ENCODE measurements around the gene FAH. TPM values are rescaled to one million over a fixed set of nuclear protein-coding genes. Genes with fewer than 3 reads are reported as not detected.

FAH gene
- polyA plus RNA-seq, 4 donors: 26.3 to 81.5 (median 48.7) TPM

DNA sequence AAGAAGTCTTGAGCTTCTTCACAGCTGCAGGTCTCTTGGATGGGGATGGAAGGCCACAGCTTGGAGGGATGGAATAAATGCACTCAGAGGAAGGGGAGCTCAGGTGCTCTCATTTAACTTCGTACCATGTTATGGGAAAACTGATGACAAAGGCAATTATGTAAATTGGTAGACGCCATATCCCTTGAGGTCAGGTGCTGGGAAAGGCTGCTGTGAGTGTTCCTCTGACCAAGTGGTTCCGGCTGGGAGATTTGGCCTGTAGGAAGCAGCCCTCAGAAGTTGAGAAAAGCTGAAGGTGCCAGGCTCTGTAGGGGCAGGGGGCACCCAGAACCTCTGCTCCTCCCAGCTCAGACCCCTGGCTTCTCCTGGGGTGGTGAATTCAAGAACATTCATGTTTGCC is 47.1 kb downstream of the FAH start:
- H3K9me3 ChIP-seq (ENCODE audit: control insufficient read depth in 2 of 2, insufficient read depth in 1 of 2, low read depth in 1 of 2, low read length in 1 of 2): no peaks in the 10 kb centered on the region
- H3K27ac ChIP-seq (ENCODE audit: low read depth in 1 of 3, low read length in 2 of 3): no peak overlapping the region
- no peak for FAIRE-seq
- H3K27me3 ChIP-seq (ENCODE audit: control insufficient read depth in 3 of 3, insufficient read depth in 3 of 3, low read length in 3 of 3): no peaks in the 10 kb centered on the region
- 57 to 88% (median 86%) methylated on average over 3 of the region's 3 CpGs for WGBS, 3 donors
- peaks cover 0 to under 1% (median 0%) of the 10 kb centered on the region in 3 donors for H3K4me1 ChIP-seq (ENCODE audit: control insufficient read depth in 3 of 3, insufficient read depth in 2 of 3, low read depth in 1 of 3, low read length in 2 of 3)
- no peak for DNase-seq
- H3K36me3 ChIP-seq (ENCODE audit: control insufficient read depth in 3 of 3, insufficient read depth in 2 of 3, low read depth in 1 of 3, low read length in 3 of 3): no peaks in the 10 kb centered on the region
- no peak overlapping the region for H3K4me3 ChIP-seq (ENCODE audit: low read depth in 1 of 3, low read length in 3 of 3)

DNA sequence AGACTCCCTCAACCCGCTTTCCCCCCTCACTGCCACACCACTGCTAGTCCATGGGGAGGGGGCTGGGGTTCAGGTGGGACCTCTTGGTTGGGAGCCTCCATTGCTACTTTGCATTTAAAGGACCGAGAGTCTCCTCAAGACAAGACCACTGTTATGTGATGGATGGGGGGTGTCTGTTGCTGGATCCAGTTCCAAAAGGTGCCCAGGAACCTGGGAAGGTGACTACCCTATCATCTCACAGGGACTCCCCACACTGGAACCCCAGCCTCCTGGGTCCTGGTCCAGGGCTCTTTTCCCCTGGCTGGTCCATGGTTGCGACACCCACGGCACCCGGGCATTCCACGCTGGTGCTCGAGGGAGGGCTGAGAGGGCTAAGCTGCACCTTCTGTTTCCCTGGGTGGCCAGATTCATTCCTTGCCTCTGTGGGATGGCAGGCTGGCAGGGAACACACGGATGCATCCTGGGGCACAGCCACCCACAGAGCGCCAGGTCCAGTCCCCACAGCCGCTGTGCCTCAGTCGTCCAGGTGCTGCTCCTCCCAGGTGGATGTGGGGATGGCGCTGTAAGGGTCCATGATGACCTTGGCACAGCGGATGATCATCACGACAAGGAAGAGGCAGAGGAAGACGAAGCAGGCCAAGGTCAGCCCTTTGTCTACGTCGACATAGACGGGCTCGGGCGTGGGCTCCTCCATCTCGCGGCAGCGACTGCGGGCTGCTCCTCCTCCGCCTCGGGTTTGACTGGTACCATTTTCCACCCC is 48.6 kb downstream of the FAH start:
- H3K9me3 ChIP-seq (ENCODE audit: control insufficient read depth in 2 of 2, insufficient read depth in 1 of 2, low read depth in 1 of 2, low read length in 1 of 2): no peaks in the 10 kb centered on the region
- 88 to 89% (median 88%) methylated on average over 26 of the region's 26 CpGs for WGBS, 3 donors
- H3K27ac ChIP-seq (ENCODE audit: low read depth in 1 of 3, low read length in 2 of 3): no peak overlapping the region
- H3K4me1 ChIP-seq (ENCODE audit: control insufficient read depth in 3 of 3, insufficient read depth in 2 of 3, low read depth in 1 of 3, low read length in 2 of 3): no peaks in the 10 kb centered on the region
- no peaks in the 10 kb centered on the region for H3K36me3 ChIP-seq (ENCODE audit: control insufficient read depth in 3 of 3, insufficient read depth in 2 of 3, low read depth in 1 of 3, low read length in 3 of 3)
- no peak overlapping the region for H3K4me3 ChIP-seq (ENCODE audit: low read depth in 1 of 3, low read length in 3 of 3)
- no peak for DNase-seq
- no peak for FAIRE-seq
- no peaks in the 10 kb centered on the region for H3K27me3 ChIP-seq (ENCODE audit: control insufficient read depth in 3 of 3, insufficient read depth in 3 of 3, low read length in 3 of 3)

DNA sequence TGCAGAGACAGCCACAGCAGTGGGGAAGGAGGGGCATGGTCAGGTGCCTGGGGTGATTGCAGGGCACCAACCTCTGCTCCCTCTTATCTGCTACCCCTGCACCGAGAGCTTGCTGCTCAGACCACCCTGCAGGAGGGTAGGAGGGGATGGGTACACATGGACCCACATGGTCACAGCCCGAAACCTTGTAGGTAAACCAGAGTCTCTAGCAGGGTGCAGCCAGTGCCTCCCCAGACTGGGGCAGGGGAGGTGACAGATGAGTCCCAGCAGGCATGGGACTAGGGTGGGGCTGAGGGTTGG is 49.2 kb downstream of the FAH start:
- FAIRE-seq: no peak
- 50 to 69% (median 59%) methylated on average over 2 of the region's 2 CpGs for WGBS, 3 donors
- no peak for DNase-seq

DNA sequence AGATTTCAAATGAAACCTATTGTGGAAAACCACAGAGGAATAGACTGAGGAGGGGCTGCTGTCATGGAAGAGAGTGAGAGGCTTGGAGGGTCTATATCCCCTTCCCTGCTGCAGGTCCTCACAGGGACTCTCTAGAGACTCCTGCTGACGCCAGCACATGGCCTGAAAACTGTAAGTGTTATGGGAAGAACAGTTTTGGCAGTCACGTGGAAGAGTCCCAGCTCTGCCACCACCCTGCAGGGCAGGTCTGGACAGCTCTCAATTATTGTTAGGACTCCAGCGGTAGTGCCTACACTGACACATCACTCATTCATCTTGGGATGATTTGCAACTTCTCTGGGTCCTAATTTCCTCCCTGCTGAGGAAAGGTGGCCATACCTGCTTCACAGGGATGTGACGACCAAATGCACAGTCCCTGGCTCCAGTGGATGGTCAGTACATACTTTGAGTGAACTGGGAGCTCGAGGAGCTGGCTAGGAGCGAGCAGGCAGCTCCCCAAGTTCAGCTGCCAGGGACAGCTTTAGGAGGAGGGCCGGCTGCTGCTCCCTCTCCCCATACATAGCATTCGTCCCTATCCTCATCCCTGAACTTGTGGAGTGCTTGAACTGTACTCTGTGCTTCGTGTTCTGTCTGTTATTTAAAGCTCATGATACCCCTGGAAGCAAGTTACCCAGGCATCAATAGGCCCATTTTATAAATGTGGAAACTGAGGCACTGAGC is 50.0 kb downstream of the FAH start:
- WGBS, 3 donors: 51 to 59% (median 55%) methylated on average over 9 of the region's 9 CpGs

More for the DNA sequence above, 49.2 kb downstream of the FAH start:
- H3K27ac ChIP-seq (ENCODE audit: low read depth in 1 of 3, low read length in 2 of 3): no peak overlapping the region
- no peaks in the 10 kb centered on the region for H3K9me3 ChIP-seq (ENCODE audit: control insufficient read depth in 2 of 2, insufficient read depth in 1 of 2, low read depth in 1 of 2, low read length in 1 of 2)
- H3K27me3 ChIP-seq (ENCODE audit: control insufficient read depth in 3 of 3, insufficient read depth in 3 of 3, low read length in 3 of 3): no peaks in the 10 kb centered on the region
- H3K4me3 ChIP-seq (ENCODE audit: low read depth in 1 of 3, low read length in 3 of 3): no peak overlapping the region
- no peaks in the 10 kb centered on the region for H3K36me3 ChIP-seq (ENCODE audit: control insufficient read depth in 3 of 3, insufficient read depth in 2 of 3, low read depth in 1 of 3, low read length in 3 of 3)
- no peaks in the 10 kb centered on the region for H3K4me1 ChIP-seq (ENCODE audit: control insufficient read depth in 3 of 3, insufficient read depth in 2 of 3, low read depth in 1 of 3, low read length in 2 of 3)

DNA sequence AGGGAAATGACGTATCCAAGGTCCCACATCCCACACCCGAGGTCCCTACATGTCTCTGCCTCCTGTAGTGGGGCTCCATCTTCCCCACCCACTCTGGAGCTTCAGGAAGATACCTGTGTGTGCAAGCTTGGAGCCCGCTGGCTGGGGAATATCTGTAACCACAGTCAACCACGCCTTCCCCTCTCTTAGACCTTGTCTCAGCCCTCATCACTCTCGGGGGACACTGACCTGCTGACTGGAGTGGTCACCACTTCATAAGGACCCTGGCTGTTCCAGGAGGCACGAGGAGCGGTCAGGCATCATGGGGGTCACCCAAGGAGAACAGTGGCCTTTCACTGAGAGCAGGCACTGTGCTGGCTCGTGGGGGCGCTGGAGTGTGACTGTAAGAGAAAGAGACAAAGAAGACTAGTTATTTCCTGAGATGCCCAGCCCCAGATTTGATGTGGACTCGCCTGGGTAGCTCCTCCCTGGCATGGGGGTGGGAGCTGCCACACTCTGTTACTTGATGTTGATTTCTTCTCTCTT is 50.6 kb downstream of the FAH start:
- no peak overlapping the region for H3K4me3 ChIP-seq (ENCODE audit: low read depth in 1 of 3, low read length in 3 of 3)
- H3K27me3 ChIP-seq (ENCODE audit: control insufficient read depth in 3 of 3, insufficient read depth in 3 of 3, low read length in 3 of 3): no peaks in the 10 kb centered on the region
- H3K4me1 ChIP-seq (ENCODE audit: control insufficient read depth in 3 of 3, insufficient read depth in 2 of 3, low read depth in 1 of 3, low read length in 2 of 3): peaks cover 0 to 5% (median 0%) of the 10 kb centered on the region in 3 donors
- H3K9me3 ChIP-seq (ENCODE audit: control insufficient read depth in 2 of 2, insufficient read depth in 1 of 2, low read depth in 1 of 2, low read length in 1 of 2): no peaks in the 10 kb centered on the region
- FAIRE-seq: no peak
- WGBS, 3 donors: 64 to 74% (median 65%) methylated on average over 10 of the region's 10 CpGs
- no peak for DNase-seq
- H3K36me3 ChIP-seq (ENCODE audit: control insufficient read depth in 3 of 3, insufficient read depth in 2 of 3, low read depth in 1 of 3, low read length in 3 of 3): no peaks in the 10 kb centered on the region
- H3K27ac ChIP-seq (ENCODE audit: low read depth in 1 of 3, low read length in 2 of 3): no peak overlapping the region

More for the DNA sequence above, 50.0 kb downstream of the FAH start:
- no peak overlapping the region for H3K4me3 ChIP-seq (ENCODE audit: low read depth in 1 of 3, low read length in 3 of 3)
- no peak for FAIRE-seq
- no peaks in the 10 kb centered on the region for H3K9me3 ChIP-seq (ENCODE audit: control insufficient read depth in 2 of 2, insufficient read depth in 1 of 2, low read depth in 1 of 2, low read length in 1 of 2)
- DNase-seq: no peak
- no peaks in the 10 kb centered on the region for H3K27me3 ChIP-seq (ENCODE audit: control insufficient read depth in 3 of 3, insufficient read depth in 3 of 3, low read length in 3 of 3)
- H3K36me3 ChIP-seq (ENCODE audit: control insufficient read depth in 3 of 3, insufficient read depth in 2 of 3, low read depth in 1 of 3, low read length in 3 of 3): no peaks in the 10 kb centered on the region
- H3K4me1 ChIP-seq (ENCODE audit: control insufficient read depth in 3 of 3, insufficient read depth in 2 of 3, low read depth in 1 of 3, low read length in 2 of 3): peaks cover 0 to 3% (median 0%) of the 10 kb centered on the region in 3 donors
- no peak overlapping the region for H3K27ac ChIP-seq (ENCODE audit: low read depth in 1 of 3, low read length in 2 of 3)

DNA sequence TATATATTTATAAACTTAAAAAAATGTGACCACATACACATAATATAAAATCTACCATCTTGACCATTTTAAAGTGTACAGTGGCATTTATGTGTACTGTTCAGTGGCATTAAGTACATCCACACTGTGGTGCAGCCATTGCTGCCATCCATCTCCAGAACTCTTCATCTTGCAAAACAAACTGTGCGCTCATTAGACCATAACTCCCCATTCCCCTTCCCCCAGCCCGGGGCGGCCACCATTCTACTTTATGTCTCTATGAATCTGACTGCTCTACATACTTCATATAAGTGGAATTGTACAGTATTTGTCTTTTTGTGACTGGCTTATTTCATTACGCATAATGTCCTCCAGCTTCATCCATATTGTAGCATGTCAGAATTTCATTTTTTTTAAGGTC is 51.4 kb downstream of the FAH start:
- Histone ChIP-seq H3K27ac (ENCODE audit: low read depth in 1 of 3, low read length in 2 of 3) (no peak overlapping the region), H3K4me1 (ENCODE audit: control insufficient read depth in 3 of 3, insufficient read depth in 2 of 3, low read depth in 1 of 3, low read length in 2 of 3) (peaks cover 0 to 11% (median 0%) of the 10 kb centered on the region in 3 donors), H3K36me3 (ENCODE audit: control insufficient read depth in 3 of 3, insufficient read depth in 2 of 3, low read depth in 1 of 3, low read length in 3 of 3) (no peaks in the 10 kb centered on the region), H3K27me3 (ENCODE audit: control insufficient read depth in 3 of 3, insufficient read depth in 3 of 3, low read length in 3 of 3) (no peaks in the 10 kb centered on the region), H3K9me3 (ENCODE audit: control insufficient read depth in 2 of 2, insufficient read depth in 1 of 2, low read depth in 1 of 2, low read length in 1 of 2) (no peaks in the 10 kb centered on the region), H3K4me3 (ENCODE audit: low read depth in 1 of 3, low read length in 3 of 3) (no peak overlapping the region)
- DNase-seq (no peak), FAIRE-seq (no peak)
- WGBS, 3 donors: 92 to 96% (median 95%) methylated on average over 4 of the region's 4 CpGs

DNA sequence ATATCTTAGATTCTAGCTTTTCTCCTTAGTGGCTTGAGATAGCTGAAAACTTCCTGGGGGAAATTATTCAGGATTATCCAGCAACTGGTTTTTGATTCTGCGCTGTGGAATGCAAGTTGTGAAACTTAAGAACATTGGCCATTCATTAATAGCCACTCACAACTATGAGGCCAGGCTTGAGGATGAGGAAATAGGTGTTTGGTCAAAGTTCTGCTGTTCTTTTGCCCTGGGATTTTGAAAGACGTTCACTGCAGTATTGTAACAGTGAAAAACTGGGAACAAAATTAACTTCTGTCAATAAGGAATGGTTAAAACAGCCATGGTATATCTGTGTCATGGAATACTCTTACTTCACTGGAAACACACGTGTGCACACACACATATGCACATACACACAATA is 55.1 kb downstream of the FAH start:
- Histone ChIP-seq H3K27me3 (ENCODE audit: control insufficient read depth in 3 of 3, insufficient read depth in 3 of 3, low read length in 3 of 3) (no peaks in the 10 kb centered on the region), H3K4me1 (ENCODE audit: control insufficient read depth in 3 of 3, insufficient read depth in 2 of 3, low read depth in 1 of 3, low read length in 2 of 3) (peaks cover 0 to 14% (median 0%) of the 10 kb centered on the region in 3 donors), H3K4me3 (ENCODE audit: low read depth in 1 of 3, low read length in 3 of 3) (no peak overlapping the region), H3K27ac (ENCODE audit: low read depth in 1 of 3, low read length in 2 of 3) (peak overlapping the region in 1 of 3 donors; percentile 47), H3K36me3 (ENCODE audit: control insufficient read depth in 3 of 3, insufficient read depth in 2 of 3, low read depth in 1 of 3, low read length in 3 of 3) (no peaks in the 10 kb centered on the region), H3K9me3 (ENCODE audit: control insufficient read depth in 2 of 2, insufficient read depth in 1 of 2, low read depth in 1 of 2, low read length in 1 of 2) (no peaks in the 10 kb centered on the region)
- WGBS, 3 donors: 24 to 56% (median 34%) methylated on average over 3 of the region's 3 CpGs
- DNase-seq (peak; percentile 56 to 73), FAIRE-seq (no peak)

DNA sequence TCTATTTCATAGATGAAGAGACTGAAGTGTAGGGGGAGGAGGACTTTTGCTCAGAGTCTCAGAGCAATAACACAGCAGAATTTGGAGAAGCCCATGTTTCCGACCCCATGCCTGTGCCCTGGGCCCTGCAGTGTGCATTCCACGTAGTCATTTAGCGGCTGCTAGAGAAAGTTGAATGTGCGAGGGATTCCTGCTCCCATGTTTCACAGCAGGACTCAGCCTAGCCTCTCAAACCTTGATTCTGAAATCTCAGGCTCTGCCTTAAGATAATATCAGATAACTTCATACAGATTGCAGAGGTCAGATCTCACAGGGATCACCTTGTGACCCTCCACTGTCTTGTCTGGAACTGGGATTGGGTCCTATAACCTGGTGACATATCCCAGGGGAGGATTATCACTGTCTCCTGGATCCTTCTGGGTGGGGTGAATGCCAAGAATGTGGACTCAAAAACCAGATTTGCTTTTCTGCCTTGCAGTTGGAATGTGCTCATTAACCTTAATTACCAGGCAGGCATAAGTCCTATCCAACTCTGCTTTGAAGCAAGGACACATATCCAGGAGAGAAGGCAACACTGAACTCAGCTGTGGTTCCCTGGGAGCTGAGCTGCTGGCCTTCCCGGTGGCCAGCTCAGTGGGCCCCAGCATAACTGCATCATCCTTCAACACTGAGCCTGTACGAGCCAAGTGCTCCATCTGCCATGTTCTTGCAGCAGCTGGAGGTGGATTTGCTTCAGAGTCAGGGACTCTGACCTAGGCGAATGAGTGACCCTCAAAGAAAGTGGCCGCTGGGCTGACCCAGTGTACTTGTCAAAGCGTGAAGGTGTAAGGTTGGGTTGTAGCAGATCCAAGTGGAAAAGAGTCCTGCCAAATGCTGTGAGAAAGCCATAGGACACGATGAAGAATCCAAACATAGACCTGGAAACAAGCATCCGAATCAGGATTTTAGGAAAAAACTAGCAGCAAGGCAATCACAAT is 56.2 kb downstream of the FAH start:
- FAIRE-seq (no peak), DNase-seq (no peak)
- Histone ChIP-seq H3K9me3 (ENCODE audit: control insufficient read depth in 2 of 2, insufficient read depth in 1 of 2, low read depth in 1 of 2, low read length in 1 of 2) (peaks cover 0 to 5% of the 10 kb centered on the region in 2 donors), H3K36me3 (ENCODE audit: control insufficient read depth in 3 of 3, insufficient read depth in 2 of 3, low read depth in 1 of 3, low read length in 3 of 3) (no peaks in the 10 kb centered on the region), H3K4me3 (ENCODE audit: low read depth in 1 of 3, low read length in 3 of 3) (no peak overlapping the region), H3K27ac (ENCODE audit: low read depth in 1 of 3, low read length in 2 of 3) (peak overlapping the region in 1 of 3 donors; percentile 4), H3K4me1 (ENCODE audit: control insufficient read depth in 3 of 3, insufficient read depth in 2 of 3, low read depth in 1 of 3, low read length in 2 of 3) (peaks cover 0 to 14% (median 0%) of the 10 kb centered on the region in 3 donors), H3K27me3 (ENCODE audit: control insufficient read depth in 3 of 3, insufficient read depth in 3 of 3, low read length in 3 of 3) (no peaks in the 10 kb centered on the region)
- WGBS, 3 donors: 90 to 92% (median 90%) methylated on average over 11 of the region's 11 CpGs
